HCT116 (cell line): ENCODE results near the gene P3H3.

Experiments used
- POLR2A ChIP-seq: IDR thresholded peaks from 2 replicates; pipeline ENCODE4 v1.7.0; 2011; ENCODE audit warnings: borderline replicate concordance; ENCODE audit not compliant: insufficient read depth, insufficient read length; ENCODE audit errors: extremely low read depth
- POLR2AphosphoS5 ChIP-seq: IDR thresholded peaks from 2 replicates; pipeline ENCODE4 v1.6.1; 2011; ENCODE audit warnings: mild to moderate bottlenecking, low read depth, low read length, moderate library complexity
- TF ChIP-seq, protein P1 (sequence below), 3 experiments: fragments of 200-600 bp in 1 of 3; sonication (generic) in 1 of 3; IDR thresholded peaks in 2 of 3; conservative IDR thresholded peaks in 1 of 3; 2 replicates each; pipeline ENCODE4 v1.5.1; 2012 to 2017; ENCODE audit warnings: low read depth in 2 of 3, low read length in 2 of 3, antibody characterized with exemption in 1 of 3, borderline replicate concordance in 1 of 3, control low read depth in 1 of 3, mild to moderate bottlenecking in 1 of 3, mixed read lengths in 1 of 3, mixed run types in 1 of 3, moderate library complexity in 1 of 3; ENCODE audit not compliant: insufficient read depth in 1 of 3

GRCh38 chr12:6796576-6796975 lies 31.6 kb upstream of the P3H3 start:
- no peak for TF ChIP-seq POLR2A
- TF ChIP-seq, protein P1, sequence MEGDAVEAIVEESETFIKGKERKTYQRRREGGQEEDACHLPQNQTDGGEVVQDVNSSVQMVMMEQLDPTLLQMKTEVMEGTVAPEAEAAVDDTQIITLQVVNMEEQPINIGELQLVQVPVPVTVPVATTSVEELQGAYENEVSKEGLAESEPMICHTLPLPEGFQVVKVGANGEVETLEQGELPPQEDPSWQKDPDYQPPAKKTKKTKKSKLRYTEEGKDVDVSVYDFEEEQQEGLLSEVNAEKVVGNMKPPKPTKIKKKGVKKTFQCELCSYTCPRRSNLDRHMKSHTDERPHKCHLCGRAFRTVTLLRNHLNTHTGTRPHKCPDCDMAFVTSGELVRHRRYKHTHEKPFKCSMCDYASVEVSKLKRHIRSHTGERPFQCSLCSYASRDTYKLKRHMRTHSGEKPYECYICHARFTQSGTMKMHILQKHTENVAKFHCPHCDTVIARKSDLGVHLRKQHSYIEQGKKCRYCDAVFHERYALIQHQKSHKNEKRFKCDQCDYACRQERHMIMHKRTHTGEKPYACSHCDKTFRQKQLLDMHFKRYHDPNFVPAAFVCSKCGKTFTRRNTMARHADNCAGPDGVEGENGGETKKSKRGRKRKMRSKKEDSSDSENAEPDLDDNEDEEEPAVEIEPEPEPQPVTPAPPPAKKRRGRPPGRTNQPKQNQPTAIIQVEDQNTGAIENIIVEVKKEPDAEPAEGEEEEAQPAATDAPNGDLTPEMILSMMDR (IDR thresholded peaks at IDR 0.05 in 2 of 3, conservative IDR thresholded peaks at IDR 0.05 in 1 of 3; ENCODE audit: borderline replicate concordance in 1 of 3, insufficient read depth in 1 of 3, low read depth in 2 of 3, low read length in 2 of 3) = no peak
- no peak for TF ChIP-seq POLR2AphosphoS5
